ENCODE results near the gene FUT8.

The FUT8 gene

GRCh38 chr14:65412032-65412846, at the start of gene FUT8:
FUT8 (plus strand) TSS chr14:65412730; CDS start chr14:65561564, 148,834 bp downstream.
- DNase-seq (ENCODE audit: low read depth in 2 of 2, low spot score in 1 of 2): peak; percentile 83 to 94

- DNase-seq (ENCODE audit: low read depth in 2 of 2, low spot score in 1 of 2): no peak
These were observed 45.5 kb upstream of the FUT8 start for GRCh38 chr14:65366802-65367565.

GRCh38 chr14:65369560-65369959, 43.0 kb upstream of the FUT8 start:
- DNase-seq (ENCODE audit: low read depth in 2 of 2, low spot score in 1 of 2): no peak

GRCh38 chr14:65370801-65371248, 41.7 kb upstream of the FUT8 start:
- DNase-seq (ENCODE audit: low read depth in 2 of 2, low spot score in 1 of 2): no peak

- DNase-seq (ENCODE audit: low read depth in 2 of 2, low spot score in 1 of 2): no peak
These were observed 40.7 kb upstream of the FUT8 start for GRCh38 chr14:65371784-65372183.

- no peak for DNase-seq (ENCODE audit: low read depth in 2 of 2, low spot score in 1 of 2)
These were observed 39.4 kb upstream of the FUT8 start for GRCh38 chr14:65373016-65373670.

- DNase-seq (ENCODE audit: low read depth in 2 of 2, low spot score in 1 of 2): no peak
These were observed 38.9 kb upstream of the FUT8 start for GRCh38 chr14:65373671-65374039.

- no peak for DNase-seq (ENCODE audit: low read depth in 2 of 2, low spot score in 1 of 2)
These were observed 35.0 kb upstream of the FUT8 start for GRCh38 chr14:65377576-65377975.

GRCh38 chr14:65382586-65382985, 29.9 kb upstream of the FUT8 start:
- no peak for DNase-seq (ENCODE audit: low read depth in 2 of 2, low spot score in 1 of 2)

GRCh38 chr14:65387171-65387570, 25.4 kb upstream of the FUT8 start:
- no peak for DNase-seq (ENCODE audit: low read depth in 2 of 2, low spot score in 1 of 2)

- no peak for DNase-seq (ENCODE audit: low read depth in 2 of 2, low spot score in 1 of 2)
These were observed 24.9 kb upstream of the FUT8 start for GRCh38 chr14:65387628-65388027.

GRCh38 chr14:65392296-65392695, 20.2 kb upstream of the FUT8 start:
- no peak for DNase-seq (ENCODE audit: low read depth in 2 of 2, low spot score in 1 of 2)

GRCh38 chr14:65396082-65396910, 16.2 kb upstream of the FUT8 start:
- DNase-seq (ENCODE audit: low read depth in 2 of 2, low spot score in 1 of 2): no peak

- no peak for DNase-seq (ENCODE audit: low read depth in 2 of 2, low spot score in 1 of 2)
These were observed 9.3 kb upstream of the FUT8 start for GRCh38 chr14:65403231-65403630.

- no peak for DNase-seq (ENCODE audit: low read depth in 2 of 2, low spot score in 1 of 2)
These were observed 4.4 kb upstream of the FUT8 start for GRCh38 chr14:65408113-65408512.

- DNase-seq (ENCODE audit: low read depth in 2 of 2, low spot score in 1 of 2): no peak
These were observed 1.9 kb upstream of the FUT8 start for GRCh38 chr14:65410640-65411039.

- DNase-seq (ENCODE audit: low read depth in 2 of 2, low spot score in 1 of 2): peak; percentile 49 to 68
These were observed 886 bp upstream of the FUT8 start for GRCh38 chr14:65411656-65412031.

- no peak for DNase-seq (ENCODE audit: low read depth in 2 of 2, low spot score in 1 of 2)
These were observed 567 bp downstream of the FUT8 start for GRCh38 chr14:65412856-65413738.

- DNase-seq (ENCODE audit: low read depth in 2 of 2, low spot score in 1 of 2): no peak
These were observed 1.2 kb downstream of the FUT8 start for GRCh38 chr14:65413739-65414045.

- DNase-seq (ENCODE audit: low read depth in 2 of 2, low spot score in 1 of 2): no peak
These were observed 2.5 kb downstream of the FUT8 start for GRCh38 chr14:65414961-65415589.
